OCI-LY1 (cell line): Measurements from ENCODE around the gene WFDC5.

Experiments used
- H2AFZ ChIP-seq: fragments of 200-600 bp; sonication (generic), shearing (Covaris generic); 2 replicates; pipeline ENCODE4 v1.6.0; 2014; ENCODE audit warnings: antibody characterized with exemption, mild to moderate bottlenecking, low read length
- H3F3A ChIP-seq: fragments of 200-600 bp; sonication (generic), shearing (Covaris generic); 2 replicates; pipeline ENCODE4 v1.6.0; 2014; ENCODE audit warnings: mild to moderate bottlenecking, antibody characterized with exemption, low read length, moderate library complexity; ENCODE audit not compliant: insufficient read depth
- H3K27ac ChIP-seq: fragments of 200-600 bp; sonication (generic); 2 replicates; pipeline ENCODE4 v1.5.1; 2014; ENCODE audit warnings: low read length, mixed run types, mild to moderate bottlenecking, low read depth; ENCODE audit not compliant: poor library complexity, severe bottlenecking
- H3K27me3 ChIP-seq: fragments of 200-600 bp; sonication (generic); 2 replicates; pipeline ENCODE4 v1.6.0; 2014; ENCODE audit warnings: antibody characterized with exemption, mild to moderate bottlenecking, low read length, moderate library complexity; ENCODE audit not compliant: insufficient read depth
- H3K36me3 ChIP-seq: fragments of 200-600 bp; sonication (generic); 2 replicates; pipeline ENCODE4 v1.6.1; 2014; ENCODE audit warnings: mild to moderate bottlenecking, antibody characterized with exemption, low read length, moderate library complexity, mixed read lengths; ENCODE audit not compliant: insufficient read depth
- H3K4me1 ChIP-seq: fragments of 200-600 bp; sonication (generic); 2 replicates; pipeline ENCODE4 v1.5.1; 2014; ENCODE audit warnings: mild to moderate bottlenecking, low read length, moderate library complexity; ENCODE audit not compliant: insufficient read depth, severe bottlenecking
- H3K4me2 ChIP-seq: fragments of 200-600 bp; sonication (generic), shearing (Covaris generic); 2 replicates; pipeline ENCODE4 v1.6.1; 2014; ENCODE audit warnings: low read length
- H3K4me3 ChIP-seq: fragments of 200-600 bp; sonication (generic); 2 replicates; pipeline ENCODE4 v1.5.1; 2014; ENCODE audit warnings: low read length, low read depth, mild to moderate bottlenecking, mixed read lengths; ENCODE audit not compliant: poor library complexity, severe bottlenecking
- H3K79me2 ChIP-seq: fragments of 200-600 bp; shearing (Covaris generic); 2 replicates; pipeline ENCODE4 v1.6.1; 2016; ENCODE audit warnings: mixed run types, low read length, mixed read lengths; ENCODE audit not compliant: insufficient read depth
- H3K9ac ChIP-seq: fragments of 200-600 bp; sonication (generic), shearing (Covaris generic); 2 replicates; pipeline ENCODE4 v1.6.1; 2014; ENCODE audit warnings: mild to moderate bottlenecking, low read length, mixed read lengths
- H3K9me2 ChIP-seq: fragments of 200-600 bp; sonication (generic), shearing (Covaris generic); 2 replicates; pipeline ENCODE4 v1.6.1; 2014; ENCODE audit warnings: low read depth, mild to moderate bottlenecking, low read length, mixed read lengths
- H3K9me3 ChIP-seq: fragments of 200-600 bp; shearing (Covaris generic); 2 replicates; pipeline ENCODE4 v1.6.1; 2014; ENCODE audit warnings: low read length, mixed read lengths
- H4K20me1 ChIP-seq: fragments of 200-600 bp; sonication (generic), shearing (Covaris generic); 2 replicates; pipeline ENCODE4 v1.6.0; 2016; ENCODE audit warnings: mild to moderate bottlenecking, low read length; ENCODE audit not compliant: insufficient read depth
- EZH2 ChIP-seq: fragments of 200-600 bp; sonication (generic), shearing (Covaris generic); IDR thresholded peaks from 2 replicates; pipeline ENCODE4 v1.8.0; 2017; ENCODE audit warnings: borderline replicate concordance, mixed run types, mild to moderate bottlenecking, antibody characterized with exemption, low read length, moderate library complexity, mixed read lengths
- TF ChIP-seq, protein P1 (sequence below): fragments of 200-600 bp; sonication (generic), shearing (Covaris generic); IDR thresholded peaks from 2 replicates; pipeline ENCODE4 v1.5.1; 2017; ENCODE audit warnings: mild to moderate bottlenecking, antibody characterized with exemption, low read length, moderate library complexity, mixed read lengths

Gene WFDC5

GRCh38 chr20:45100563-45101245, 14.3 kb downstream of the WFDC5 start, which contains the start of gene KCNS1:
TSS of gene KCNS1 (minus strand) at chr20:45101127. CDS start at chr20:45099236, 1,891 bp downstream.
- Histone ChIP-seq H3K4me2 (no peak within 1 kb of the TSS; the same call in 1 of the 2 replicates), H3K36me3 (no peaks in the 10 kb centered on the region), H3K4me3 (no peak within 1 kb of the TSS), H3K27ac (no peak within 1 kb of the TSS), H4K20me1 (no peaks in the 10 kb centered on the region), H3F3A (no peaks in the 10 kb centered on the region), H3K4me1 (no peaks in the 10 kb centered on the region), H3K9me3 (no peaks in the 10 kb centered on the region), H3K79me2 (no peaks in the 10 kb centered on the region), H3K9me2 (no peaks in the 10 kb centered on the region), H3K9ac (no peak within 1 kb of the TSS), H3K27me3 (peaks cover 4% of the 10 kb centered on the region; the same call in 1 of the 2 replicates), H2AFZ (no peak within 1 kb of the TSS)
- no peak for TF ChIP-seq EZH2
- TF ChIP-seq, protein P1, sequence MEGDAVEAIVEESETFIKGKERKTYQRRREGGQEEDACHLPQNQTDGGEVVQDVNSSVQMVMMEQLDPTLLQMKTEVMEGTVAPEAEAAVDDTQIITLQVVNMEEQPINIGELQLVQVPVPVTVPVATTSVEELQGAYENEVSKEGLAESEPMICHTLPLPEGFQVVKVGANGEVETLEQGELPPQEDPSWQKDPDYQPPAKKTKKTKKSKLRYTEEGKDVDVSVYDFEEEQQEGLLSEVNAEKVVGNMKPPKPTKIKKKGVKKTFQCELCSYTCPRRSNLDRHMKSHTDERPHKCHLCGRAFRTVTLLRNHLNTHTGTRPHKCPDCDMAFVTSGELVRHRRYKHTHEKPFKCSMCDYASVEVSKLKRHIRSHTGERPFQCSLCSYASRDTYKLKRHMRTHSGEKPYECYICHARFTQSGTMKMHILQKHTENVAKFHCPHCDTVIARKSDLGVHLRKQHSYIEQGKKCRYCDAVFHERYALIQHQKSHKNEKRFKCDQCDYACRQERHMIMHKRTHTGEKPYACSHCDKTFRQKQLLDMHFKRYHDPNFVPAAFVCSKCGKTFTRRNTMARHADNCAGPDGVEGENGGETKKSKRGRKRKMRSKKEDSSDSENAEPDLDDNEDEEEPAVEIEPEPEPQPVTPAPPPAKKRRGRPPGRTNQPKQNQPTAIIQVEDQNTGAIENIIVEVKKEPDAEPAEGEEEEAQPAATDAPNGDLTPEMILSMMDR = no peak

DNA sequence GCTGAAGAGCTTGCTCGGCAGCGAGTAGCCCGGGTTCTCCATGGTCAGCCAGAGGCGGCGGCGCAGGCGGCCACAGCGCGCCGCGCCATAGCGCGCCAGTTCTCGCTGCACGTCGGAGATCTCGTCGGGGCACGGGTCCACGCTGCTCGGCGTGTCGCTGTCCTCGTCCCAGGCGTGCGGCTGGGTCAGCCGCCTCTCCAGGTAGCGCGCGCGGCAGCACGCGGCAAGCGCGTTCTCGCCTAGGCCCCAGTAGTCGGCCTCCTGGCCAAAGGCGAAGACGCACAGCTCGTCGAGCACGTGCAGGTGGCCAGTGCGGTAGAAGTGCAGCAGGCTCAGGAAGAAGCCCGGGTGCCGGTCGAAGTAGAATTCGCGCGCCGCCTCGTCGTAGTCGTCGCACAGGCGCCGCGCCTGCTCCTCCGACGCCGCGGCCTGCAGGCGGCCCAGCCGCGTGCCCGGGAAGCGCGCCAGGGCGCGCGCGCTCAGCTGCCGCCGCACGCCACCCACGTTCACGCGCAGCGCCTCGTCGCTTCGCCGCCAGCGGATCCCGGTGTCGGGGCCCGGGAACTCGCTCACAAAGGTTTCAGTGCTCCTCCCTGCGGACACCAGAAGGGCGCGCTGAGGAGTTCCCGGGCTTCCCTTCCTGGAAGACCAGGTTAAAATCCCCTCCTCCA, 16.7 kb downstream of the WFDC5 start:
- no peaks in the 10 kb centered on the region for H3F3A ChIP-seq
- H2AFZ ChIP-seq = no peak overlapping the region
- no peaks in the 10 kb centered on the region for H4K20me1 ChIP-seq
- H3K9me3 ChIP-seq = no peaks in the 10 kb centered on the region
- no peaks in the 10 kb centered on the region for H3K4me1 ChIP-seq
- H3K36me3 ChIP-seq = no peaks in the 10 kb centered on the region
- no peak for TF ChIP-seq EZH2
- TF ChIP-seq, protein P1 = no peak
- no peaks in the 10 kb centered on the region for H3K9me2 ChIP-seq
- H3K4me2 ChIP-seq = no peak overlapping the region
- no peak overlapping the region for H3K4me3 ChIP-seq
- H3K27ac ChIP-seq = no peak overlapping the region
- no peak overlapping the region for H3K9ac ChIP-seq
- H3K27me3 ChIP-seq = peaks cover 4% of the 10 kb centered on the region; the same call in 1 of the 2 replicates
- no peaks in the 10 kb centered on the region for H3K79me2 ChIP-seq

DNA sequence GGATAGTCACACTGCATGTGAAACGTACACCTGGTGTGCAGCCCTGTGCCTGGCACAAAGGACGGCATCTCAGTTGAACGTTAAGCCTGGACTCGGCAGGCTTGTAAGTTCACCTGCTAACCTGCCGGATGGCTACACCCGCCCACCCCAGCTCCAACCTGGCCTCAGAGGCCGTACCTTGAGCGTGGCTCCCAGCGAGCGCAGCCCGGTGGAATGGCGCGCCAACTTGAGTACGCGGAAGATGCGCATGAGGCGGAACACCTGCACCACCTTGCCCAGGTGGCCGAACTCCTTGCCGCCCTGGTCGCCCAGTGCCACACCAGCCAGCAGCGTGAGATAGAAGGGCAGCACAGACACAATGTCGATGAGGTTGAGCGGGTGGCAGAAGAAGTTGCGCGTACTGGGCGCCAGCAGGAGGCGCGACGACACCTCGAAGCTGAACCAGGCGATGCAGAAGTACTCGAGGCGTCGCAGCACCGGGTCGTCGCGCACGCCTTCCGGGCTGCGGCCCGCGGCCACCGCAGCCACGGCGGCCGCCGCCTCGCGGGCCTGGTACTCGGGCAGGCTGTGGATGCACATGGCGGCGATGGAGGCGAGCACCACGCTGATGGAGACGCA, 17.4 kb downstream of the WFDC5 start:
- no peaks in the 10 kb centered on the region for H4K20me1 ChIP-seq
- H3K36me3 ChIP-seq = no peaks in the 10 kb centered on the region
- no peak overlapping the region for H3K4me3 ChIP-seq
- TF ChIP-seq EZH2 = no peak
- TF ChIP-seq, protein P1 = no peak
- H3K79me2 ChIP-seq = no peaks in the 10 kb centered on the region
- H3K9me3 ChIP-seq = no peaks in the 10 kb centered on the region
- H3K9ac ChIP-seq = no peak overlapping the region
- H3K27ac ChIP-seq = no peak overlapping the region
- no peak overlapping the region for H2AFZ ChIP-seq
- no peak overlapping the region for H3K4me2 ChIP-seq
- H3F3A ChIP-seq = no peaks in the 10 kb centered on the region
- peaks cover 4% of the 10 kb centered on the region; the same call in 1 of the 2 replicates for H3K27me3 ChIP-seq
- no peaks in the 10 kb centered on the region for H3K4me1 ChIP-seq
- no peaks in the 10 kb centered on the region for H3K9me2 ChIP-seq
